Epithelial cell of esophagus (primary cell): ENCODE data around the gene KRTAP25-1.
A peak's percentile ranks its signal among the peaks of the same experiment; 100 is the strongest.

Experiments used
- DNase-seq: peaks from one replicate; pipeline ENCODE4 v3.0.0; 2010; ENCODE audit warnings: low read depth
- H3K4me3 ChIP-seq: 2 replicates; pipeline ENCODE4 v1.5.1; 2011; ENCODE audit warnings: mild to moderate bottlenecking, low read length, control low read depth
- CTCF ChIP-seq: IDR thresholded peaks from 2 replicates; pipeline ENCODE4 v1.5.1; 2011; ENCODE audit warnings: low read depth, mild to moderate bottlenecking, low read length, control low read depth, inconsistent platforms; ENCODE audit not compliant: insufficient read depth; ENCODE audit errors: missing control alignments

KRTAP25-1 gene

GRCh38 chr21:30251781-30252180, 37.5 kb downstream of the KRTAP25-1 start:
- no peak overlapping the region for H3K4me3 ChIP-seq
- peak; percentile 77 for DNase-seq
- no peak for TF ChIP-seq CTCF

GRCh38 chr21:30249936-30250335, 39.4 kb downstream of the KRTAP25-1 start:
- no peak for TF ChIP-seq CTCF
- no peak for DNase-seq
- H3K4me3 ChIP-seq, result no peak overlapping the region

- no peak overlapping the region for H3K4me3 ChIP-seq
- TF ChIP-seq CTCF, result no peak
- DNase-seq, result no peak
Observed at GRCh38 chr21:30248844-30249243, 40.5 kb downstream of the KRTAP25-1 start.

GRCh38 chr21:30245061-30245460, 44.3 kb downstream of the KRTAP25-1 start:
- no peak for DNase-seq
- no peak overlapping the region for H3K4me3 ChIP-seq
- no peak for TF ChIP-seq CTCF

GRCh38 chr21:30243691-30244090, 45.6 kb downstream of the KRTAP25-1 start:
- no peak for DNase-seq
- no peak for TF ChIP-seq CTCF
- no peak overlapping the region for H3K4me3 ChIP-seq

GRCh38 chr21:30240661-30241060, 48.7 kb downstream of the KRTAP25-1 start:
- H3K4me3 ChIP-seq, result no peak overlapping the region
- TF ChIP-seq CTCF, result no peak

More at GRCh38 chr21:30240661-30241060, 48.7 kb downstream of the KRTAP25-1 start:
- DNase-seq, result peak; percentile 40
